ES-I3 (cell line): ENCODE data around the gene GLT8D1.

Experiments
- H3K36me3 ChIP-seq: 2 replicates; pipeline ENCODE4 v1.6.1; 2013; ENCODE audit warnings: mild to moderate bottlenecking, low read length, control low read depth, moderate library complexity; ENCODE audit not compliant: insufficient read depth
- H3K4me1 ChIP-seq: 2 replicates; pipeline ENCODE4 v1.6.1; 2013; ENCODE audit warnings: mild to moderate bottlenecking, control low read depth, low read length; ENCODE audit not compliant: insufficient read depth
- H3K9ac ChIP-seq: 2 replicates; pipeline ENCODE4 v1.6.1; 2013; ENCODE audit warnings: low read depth, mild to moderate bottlenecking, low read length, moderate library complexity
- H3K9me3 ChIP-seq: 2 replicates; pipeline ENCODE4 v1.6.1; 2013; ENCODE audit warnings: mild to moderate bottlenecking, low read length, moderate library complexity; ENCODE audit not compliant: control insufficient read depth, insufficient read depth

GLT8D1 gene

DNA sequence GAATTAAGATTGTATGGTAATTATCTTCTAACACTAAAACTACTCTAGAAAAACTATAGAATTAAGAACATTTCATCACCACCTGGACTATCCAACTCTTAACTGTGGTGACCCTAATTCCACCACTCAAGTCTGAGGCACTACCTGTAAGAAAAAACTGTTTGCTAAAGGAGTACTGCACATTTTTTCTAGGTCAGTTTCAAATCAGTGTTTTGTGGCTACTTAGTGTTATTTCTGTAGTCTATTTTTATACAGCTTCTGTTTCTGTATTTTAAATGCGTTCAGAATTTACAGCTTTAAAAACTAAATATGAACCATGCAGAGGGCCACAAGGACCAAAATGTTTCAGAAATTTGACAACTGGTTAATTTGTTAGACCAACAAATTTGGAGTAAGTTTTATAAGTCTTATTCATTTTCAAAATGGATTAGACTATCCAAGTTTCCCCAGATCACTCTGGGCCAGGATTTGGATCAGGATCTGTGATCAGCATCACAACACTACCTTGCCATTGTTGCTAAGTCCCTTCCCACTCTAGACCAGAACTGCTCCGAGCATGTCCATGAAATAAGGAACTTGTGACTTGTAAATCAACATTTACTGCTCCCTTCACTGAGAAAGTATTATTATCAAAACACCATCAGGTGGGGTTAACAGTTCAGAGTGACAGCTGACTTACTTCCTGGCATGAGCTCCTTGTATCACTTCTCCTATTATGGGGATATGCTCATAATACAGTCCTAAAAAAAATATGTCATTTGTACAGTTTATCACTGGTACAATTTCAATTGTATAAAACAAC is 8.6 kb downstream of the GLT8D1 start:
- H3K9me3 ChIP-seq: no peaks in the 10 kb centered on the region
- H3K9ac ChIP-seq: no peak overlapping the region
- no peaks in the 10 kb centered on the region for H3K4me1 ChIP-seq
- H3K36me3 ChIP-seq: peaks cover 23% of the 10 kb centered on the region

GRCh38 chr3:52695798-52696671 is 9.6 kb downstream of the GLT8D1 start:
- H3K9me3 ChIP-seq: no peaks in the 10 kb centered on the region
- H3K36me3 ChIP-seq: peaks cover 25% of the 10 kb centered on the region
- H3K9ac ChIP-seq: no peak overlapping the region
- H3K4me1 ChIP-seq: no peaks in the 10 kb centered on the region

GRCh38 chr3:52694528-52695189 is 10.9 kb downstream of the GLT8D1 start:
- Histone ChIP-seq H3K4me1 (no peaks in the 10 kb centered on the region), H3K9ac (no peak overlapping the region), H3K9me3 (no peaks in the 10 kb centered on the region), H3K36me3 (peaks cover 36% of the 10 kb centered on the region)

DNA sequence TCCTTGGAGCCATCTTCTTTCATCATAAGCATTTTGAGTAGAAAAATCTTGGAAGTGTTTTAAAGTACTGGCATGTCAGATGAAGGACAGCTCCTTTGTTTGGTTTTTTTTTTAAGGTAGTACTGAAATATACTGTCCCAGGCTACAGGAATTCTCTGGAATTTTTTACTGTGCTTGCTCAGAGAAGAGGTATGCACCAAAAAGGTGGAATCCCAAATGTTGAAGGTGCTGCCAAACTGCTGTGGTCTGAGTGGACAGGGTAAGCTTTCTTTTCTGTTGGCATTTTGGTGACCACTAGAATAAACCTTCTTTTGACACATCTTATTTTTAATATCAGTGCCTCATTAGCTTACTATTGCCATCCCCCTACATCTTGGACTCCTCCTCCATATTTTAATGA is 12.5 kb downstream of the GLT8D1 start:
- H3K4me1 ChIP-seq: no peaks in the 10 kb centered on the region
- peaks cover 52% of the 10 kb centered on the region for H3K36me3 ChIP-seq
- H3K9ac ChIP-seq: no peak overlapping the region
- H3K9me3 ChIP-seq: no peaks in the 10 kb centered on the region

DNA sequence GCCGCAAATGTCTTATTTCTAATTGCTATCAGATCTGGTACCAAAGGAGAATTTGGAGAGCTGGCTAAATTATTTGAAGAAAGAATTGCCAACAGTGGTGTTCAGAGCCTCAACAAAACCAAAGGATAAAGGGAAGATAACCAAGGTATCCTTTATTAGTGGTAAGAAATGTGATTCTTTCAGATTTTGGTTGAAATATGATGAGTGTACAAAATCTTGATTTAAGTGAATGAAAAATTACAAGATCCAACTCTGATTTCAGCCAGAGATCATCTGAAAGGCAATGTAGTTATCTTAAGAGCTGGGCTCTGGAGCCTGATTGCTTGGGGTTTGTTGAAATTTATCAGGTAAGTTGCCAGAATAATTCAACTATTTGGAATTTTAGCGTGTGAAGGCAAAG is 15.0 kb downstream of the GLT8D1 start:
- Histone ChIP-seq H3K9ac (no peak overlapping the region), H3K9me3 (no peaks in the 10 kb centered on the region), H3K36me3 (peaks cover 62% of the 10 kb centered on the region), H3K4me1 (no peaks in the 10 kb centered on the region)

- Histone ChIP-seq H3K9me3 (no peaks in the 10 kb centered on the region), H3K9ac (no peak overlapping the region), H3K36me3 (peaks cover 50% of the 10 kb centered on the region), H3K4me1 (peaks cover 3% of the 10 kb centered on the region; the same call in 1 of the 2 replicates)
Observed at GRCh38 chr3:52689151-52689550, 16.4 kb downstream of the GLT8D1 start.

DNA sequence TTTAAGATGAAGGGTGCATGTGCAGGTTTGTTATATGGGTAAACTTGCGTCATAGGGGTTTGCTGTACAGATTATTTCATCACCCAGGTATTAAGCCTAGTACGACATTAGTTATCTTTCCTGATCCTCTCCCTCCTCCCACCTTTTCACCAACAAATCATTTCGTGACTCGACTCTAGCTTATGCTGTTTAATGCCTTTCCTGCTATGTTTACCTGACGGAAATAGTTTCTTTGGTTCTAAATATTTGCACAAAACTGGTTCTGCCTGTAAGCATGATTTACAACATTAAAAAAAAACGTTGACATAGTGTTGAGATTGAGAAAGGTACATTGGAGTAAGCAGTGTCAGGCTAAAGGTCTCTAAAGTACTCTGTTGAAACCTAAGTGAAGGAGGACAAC is 17.3 kb downstream of the GLT8D1 start:
- no peaks in the 10 kb centered on the region for H3K9me3 ChIP-seq
- H3K36me3 ChIP-seq: peaks cover 48% of the 10 kb centered on the region
- H3K4me1 ChIP-seq: peaks cover 3% of the 10 kb centered on the region; the same call in 1 of the 2 replicates
- H3K9ac ChIP-seq: no peak overlapping the region

- peaks cover 14% of the 10 kb centered on the region for H3K4me1 ChIP-seq
- peaks cover 36% of the 10 kb centered on the region for H3K36me3 ChIP-seq
- H3K9me3 ChIP-seq: no peaks in the 10 kb centered on the region
- peak within 1 kb of the TSS; percentile 90 for H3K9ac ChIP-seq
Observed at GRCh38 chr3:52685709-52686691, 19.6 kb downstream of the GLT8D1 start, which contains the start of the genes GNL3 and PBRM1. GNL3 (plus strand) TSS chr3:52686032; CDS start chr3:52686093, 61 bp downstream. PBRM1 (minus strand) TSS chr3:52685913.

DNA sequence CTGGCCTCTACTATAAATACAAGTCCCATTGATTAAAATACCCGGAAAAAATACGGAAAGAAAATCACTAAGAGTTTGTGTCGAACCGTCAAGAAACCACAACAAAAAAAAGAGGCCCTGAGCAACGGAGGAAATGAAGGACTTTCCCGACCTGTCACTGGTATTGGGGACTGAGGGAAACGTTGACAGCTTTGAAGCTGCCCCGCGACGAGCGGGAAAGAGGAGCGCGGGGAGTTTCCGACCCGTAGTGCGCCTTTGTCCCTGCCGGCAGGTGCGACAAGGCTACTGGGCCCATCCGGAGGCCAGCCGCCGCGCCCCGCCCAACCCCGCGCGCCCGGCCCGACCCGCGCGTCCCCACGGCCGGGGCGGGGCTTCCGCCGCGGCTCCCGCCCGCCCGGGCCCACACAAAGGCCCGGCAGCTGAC is 20.3 kb downstream of the GLT8D1 start:
- Histone ChIP-seq H3K9me3 (no peaks in the 10 kb centered on the region), H3K4me1 (peaks cover 14% of the 10 kb centered on the region), H3K9ac (peak overlapping the region; percentile 90), H3K36me3 (peaks cover 30% of the 10 kb centered on the region)

GRCh38 chr3:52684184-52684583 is 21.4 kb downstream of the GLT8D1 start:
- Histone ChIP-seq H3K36me3 (peaks cover 25% of the 10 kb centered on the region), H3K4me1 (peaks cover 14% of the 10 kb centered on the region), H3K9me3 (no peaks in the 10 kb centered on the region), H3K9ac (no peak overlapping the region)

DNA sequence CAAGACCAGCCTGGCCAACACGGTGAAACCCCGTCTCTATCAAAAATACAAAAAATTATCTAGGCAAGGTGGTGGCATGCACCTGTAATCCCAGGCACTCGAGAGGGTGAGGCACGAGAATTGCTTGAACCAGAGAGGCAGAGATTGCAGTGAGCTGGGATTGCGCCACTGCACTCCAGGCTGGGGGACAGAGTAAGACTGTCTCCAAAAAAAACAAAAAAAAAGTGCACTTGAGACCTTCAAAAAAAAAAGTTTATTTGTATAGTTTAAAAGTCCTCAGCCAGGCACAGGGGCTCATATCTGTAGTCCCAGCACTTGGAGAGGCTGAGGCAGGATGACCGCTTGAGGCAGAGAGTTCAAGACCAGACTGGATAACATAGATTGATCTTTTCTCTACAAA is 22.0 kb downstream of the GLT8D1 start:
- peaks cover 14% of the 10 kb centered on the region for H3K4me1 ChIP-seq
- H3K9ac ChIP-seq: no peak overlapping the region
- peaks cover 19% of the 10 kb centered on the region for H3K36me3 ChIP-seq
- no peaks in the 10 kb centered on the region for H3K9me3 ChIP-seq

GRCh38 chr3:52682016-52682415 is 23.6 kb downstream of the GLT8D1 start:
- Histone ChIP-seq H3K9ac (no peak overlapping the region), H3K9me3 (no peaks in the 10 kb centered on the region), H3K4me1 (peaks cover 14% of the 10 kb centered on the region), H3K36me3 (peaks cover 4% of the 10 kb centered on the region)

DNA sequence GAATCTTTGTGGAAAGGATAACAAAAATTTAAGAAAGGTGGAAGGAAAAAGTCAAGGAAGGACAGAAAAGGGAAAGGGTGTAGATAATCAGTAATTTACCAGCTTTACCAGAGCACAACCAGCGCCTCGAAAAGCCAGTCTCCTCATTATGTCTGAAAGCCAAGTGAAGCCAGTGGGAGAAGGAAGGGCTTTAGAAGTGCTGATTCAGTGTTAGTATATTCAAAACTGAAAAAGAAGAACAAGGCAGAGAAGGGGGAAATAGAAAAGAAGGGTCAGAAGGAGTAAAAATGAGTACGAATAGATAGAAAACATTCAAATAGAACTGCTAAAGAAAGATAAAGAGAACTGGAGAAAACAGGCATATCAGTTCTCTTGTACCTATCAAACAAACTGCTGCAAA is 24.0 kb downstream of the GLT8D1 start:
- no peaks in the 10 kb centered on the region for H3K9me3 ChIP-seq
- peaks cover 7% of the 10 kb centered on the region for H3K36me3 ChIP-seq
- H3K4me1 ChIP-seq: peaks cover 14% of the 10 kb centered on the region
- H3K9ac ChIP-seq: no peak overlapping the region
